Measurements from ENCODE around the gene FBXW11.
"Not testable (repeated sequence)": the region's sequence is repeated elsewhere in the genome, so short reads cannot be mapped to it uniquely, and the experiment has no call there.

FBXW11 gene

GRCh38 chr5:172046593-172046992 lies 40.2 kb upstream of the FBXW11 start:
- Histone ChIP-seq H3K9me3 (ENCODE audit: control insufficient read depth, insufficient read depth, low read depth, low read length) (no peaks in the 10 kb centered on the region), H3K27ac (ENCODE audit: low read depth, low read length) (no peak overlapping the region), H3K4me3 (ENCODE audit: low read depth, low read length) (no peak overlapping the region), H3K4me1 (ENCODE audit: control insufficient read depth, insufficient read depth, low read length) (peaks cover 13% of the 10 kb centered on the region), H3K9ac (ENCODE audit: low read length) (no peak overlapping the region), H3K27me3 (ENCODE audit: control insufficient read depth, insufficient read depth, low read length) (no peaks in the 10 kb centered on the region), H3K36me3 (ENCODE audit: control insufficient read depth, insufficient read depth, low read length) (peaks cover 10% of the 10 kb centered on the region)

DNA sequence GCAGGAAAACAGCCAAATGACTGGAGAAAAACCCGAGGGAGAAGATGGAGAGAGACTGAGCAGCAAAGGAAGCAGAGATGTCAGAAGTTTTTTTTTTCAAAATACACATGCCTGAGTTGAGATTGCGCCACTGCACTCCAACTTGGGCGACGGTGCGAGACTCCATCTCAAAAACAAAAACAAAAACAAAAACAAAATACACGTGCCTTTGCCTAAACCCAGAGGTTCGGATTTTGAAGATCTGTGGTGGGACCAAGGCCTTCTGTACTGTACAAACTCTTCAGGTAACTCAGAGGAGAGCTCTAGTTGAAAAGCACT lies 38.8 kb upstream of the FBXW11 start:
- H3K4me1 ChIP-seq (ENCODE audit: control insufficient read depth, insufficient read depth, low read length): peaks cover 13% of the 10 kb centered on the region
- peaks cover 6% of the 10 kb centered on the region for H3K36me3 ChIP-seq (ENCODE audit: control insufficient read depth, insufficient read depth, low read length)
- H3K9me3 ChIP-seq (ENCODE audit: control insufficient read depth, insufficient read depth, low read depth, low read length): no peaks in the 10 kb centered on the region
- no peaks in the 10 kb centered on the region for H3K27me3 ChIP-seq (ENCODE audit: control insufficient read depth, insufficient read depth, low read length)
- H3K9ac ChIP-seq (ENCODE audit: low read length): no peak overlapping the region
- H3K4me3 ChIP-seq (ENCODE audit: low read depth, low read length): no peak overlapping the region
- no peak overlapping the region for H3K27ac ChIP-seq (ENCODE audit: low read depth, low read length)

DNA sequence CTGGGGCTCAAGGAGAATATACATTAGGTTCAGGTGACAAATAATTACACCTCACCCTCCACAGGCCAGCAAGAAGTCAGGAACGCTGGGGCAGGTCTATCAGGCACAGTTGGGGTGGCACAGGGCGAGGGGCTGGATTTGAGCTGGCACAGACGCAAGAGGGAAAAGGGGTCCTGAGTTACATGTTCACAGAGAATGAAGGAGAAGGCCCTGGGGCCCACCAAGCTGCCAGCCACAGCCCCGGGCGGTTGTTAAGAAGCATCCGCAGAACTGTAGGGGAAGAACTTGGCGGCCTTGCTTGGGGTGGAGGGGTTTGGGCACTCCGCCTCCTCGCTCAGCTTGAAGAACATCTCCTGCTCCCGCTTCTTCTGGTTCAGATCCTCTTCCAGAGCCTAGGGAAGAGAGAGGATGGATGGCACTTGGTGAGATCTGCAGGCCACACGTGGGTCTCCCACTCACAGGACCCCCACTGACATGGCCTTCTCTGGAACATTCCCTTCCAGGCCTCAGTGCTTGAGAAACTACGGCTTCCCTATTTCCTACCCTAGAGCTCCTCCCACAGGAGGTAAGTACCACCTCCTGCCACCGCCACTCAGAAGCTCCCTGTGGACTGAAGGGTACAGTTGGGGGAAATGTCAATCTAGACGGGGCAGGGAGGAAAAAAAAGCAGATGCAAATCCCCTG lies 38.3 kb upstream of the FBXW11 start:
- Histone ChIP-seq H3K4me3 (ENCODE audit: low read depth, low read length) (no peak overlapping the region), H3K9me3 (ENCODE audit: control insufficient read depth, insufficient read depth, low read depth, low read length) (no peaks in the 10 kb centered on the region), H3K27ac (ENCODE audit: low read depth, low read length) (no peak overlapping the region), H3K36me3 (ENCODE audit: control insufficient read depth, insufficient read depth, low read length) (peaks cover 3% of the 10 kb centered on the region; the same call in 1 of the 2 replicates), H3K9ac (ENCODE audit: low read length) (no peak overlapping the region), H3K27me3 (ENCODE audit: control insufficient read depth, insufficient read depth, low read length) (no peaks in the 10 kb centered on the region), H3K4me1 (ENCODE audit: control insufficient read depth, insufficient read depth, low read length) (peaks cover 16% of the 10 kb centered on the region)

GRCh38 chr5:172043865-172044264 lies 37.4 kb upstream of the FBXW11 start:
- H3K9ac ChIP-seq (ENCODE audit: low read length): no peak overlapping the region
- no peak overlapping the region for H3K27ac ChIP-seq (ENCODE audit: low read depth, low read length)
- no peaks in the 10 kb centered on the region for H3K27me3 ChIP-seq (ENCODE audit: control insufficient read depth, insufficient read depth, low read length)
- no peak overlapping the region for H3K4me3 ChIP-seq (ENCODE audit: low read depth, low read length)
- H3K36me3 ChIP-seq (ENCODE audit: control insufficient read depth, insufficient read depth, low read length): peaks cover 3% of the 10 kb centered on the region; the same call in 1 of the 2 replicates
- H3K4me1 ChIP-seq (ENCODE audit: control insufficient read depth, insufficient read depth, low read length): peaks cover 9% of the 10 kb centered on the region
- H3K9me3 ChIP-seq (ENCODE audit: control insufficient read depth, insufficient read depth, low read depth, low read length): no peaks in the 10 kb centered on the region

DNA sequence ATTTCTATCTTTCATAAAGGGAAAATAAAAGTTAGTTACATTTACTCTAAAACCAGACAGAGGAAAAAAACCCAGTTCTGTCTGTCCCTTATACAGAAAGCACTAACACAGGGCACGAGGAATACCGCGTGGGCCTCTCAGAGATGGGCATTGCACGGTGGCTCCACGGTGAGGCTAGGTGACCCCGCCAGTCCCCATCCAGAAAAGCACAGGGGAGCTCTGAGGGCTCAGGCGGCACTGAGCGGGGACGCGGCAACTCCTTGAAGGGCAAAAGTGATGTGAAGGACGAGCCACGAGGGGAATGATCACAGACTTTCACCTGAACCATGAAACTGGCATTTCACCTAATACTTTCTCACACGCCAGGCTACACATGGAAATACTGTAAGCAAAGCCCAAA lies 35.7 kb upstream of the FBXW11 start:
- Histone ChIP-seq H3K4me3 (ENCODE audit: low read depth, low read length) (no peak overlapping the region), H3K36me3 (ENCODE audit: control insufficient read depth, insufficient read depth, low read length) (peaks cover 3% of the 10 kb centered on the region; the same call in 1 of the 2 replicates), H3K9me3 (ENCODE audit: control insufficient read depth, insufficient read depth, low read depth, low read length) (no peaks in the 10 kb centered on the region), H3K27ac (ENCODE audit: low read depth, low read length) (no peak overlapping the region), H3K9ac (ENCODE audit: low read length) (no peak overlapping the region), H3K4me1 (ENCODE audit: control insufficient read depth, insufficient read depth, low read length) (peaks cover 4% of the 10 kb centered on the region; the same call in 1 of the 2 replicates), H3K27me3 (ENCODE audit: control insufficient read depth, insufficient read depth, low read length) (no peaks in the 10 kb centered on the region)

DNA sequence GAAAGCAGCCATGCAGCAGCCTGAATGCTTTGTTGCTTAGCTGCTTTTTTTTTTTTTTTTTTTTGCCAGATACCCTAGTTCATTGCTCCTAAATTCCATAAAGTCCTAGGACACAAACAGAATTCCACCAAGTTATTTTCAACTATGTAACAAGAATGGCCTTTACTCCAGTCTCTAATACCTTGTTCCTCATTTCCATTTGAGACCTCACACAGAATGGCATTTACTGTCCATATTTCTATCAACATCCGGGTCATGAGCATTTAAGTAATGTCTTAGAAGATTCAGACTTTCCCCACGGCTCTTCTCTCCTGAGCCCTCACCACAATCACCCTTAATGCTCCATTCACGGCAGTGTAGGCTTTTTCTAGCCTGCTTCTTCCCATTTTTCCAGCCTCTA lies 31.7 kb upstream of the FBXW11 start:
- Histone ChIP-seq H3K27me3 (ENCODE audit: control insufficient read depth, insufficient read depth, low read length) (no peaks in the 10 kb centered on the region), H3K9ac (ENCODE audit: low read length) (no peak overlapping the region), H3K4me3 (ENCODE audit: low read depth, low read length) (no peak overlapping the region), H3K9me3 (ENCODE audit: control insufficient read depth, insufficient read depth, low read depth, low read length) (no peaks in the 10 kb centered on the region), H3K4me1 (ENCODE audit: control insufficient read depth, insufficient read depth, low read length) (peaks cover 7% of the 10 kb centered on the region; the same call in 1 of the 2 replicates), H3K36me3 (ENCODE audit: control insufficient read depth, insufficient read depth, low read length) (no peaks in the 10 kb centered on the region), H3K27ac (ENCODE audit: low read depth, low read length) (no peak overlapping the region)

DNA sequence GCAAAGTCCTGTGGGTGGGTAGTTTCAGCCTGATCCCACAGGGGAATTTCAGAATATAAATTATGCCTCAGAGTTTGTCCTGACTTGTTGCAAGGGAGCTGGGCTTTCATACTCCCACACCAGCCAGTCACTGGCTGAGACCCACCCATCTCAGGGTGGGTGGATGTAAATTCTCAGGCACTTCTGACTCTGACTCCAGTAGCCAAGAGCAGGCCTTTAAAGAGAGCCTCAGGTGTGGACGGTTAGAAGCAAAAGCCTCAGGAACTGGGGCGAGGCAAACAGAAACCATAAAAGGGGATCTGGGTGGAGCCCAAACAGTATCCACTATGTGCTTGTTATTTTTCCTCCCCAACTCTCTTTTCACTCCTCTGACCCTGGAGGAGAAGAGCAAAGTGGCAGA lies 28.6 kb upstream of the FBXW11 start:
- Histone ChIP-seq H3K36me3 (ENCODE audit: control insufficient read depth, insufficient read depth, low read length) (no peaks in the 10 kb centered on the region), H3K27me3 (ENCODE audit: control insufficient read depth, insufficient read depth, low read length) (no peaks in the 10 kb centered on the region), H3K27ac (ENCODE audit: low read depth, low read length) (no peak overlapping the region), H3K9me3 (ENCODE audit: control insufficient read depth, insufficient read depth, low read depth, low read length) (peaks cover 21% of the 10 kb centered on the region), H3K4me3 (ENCODE audit: low read depth, low read length) (no peak overlapping the region), H3K4me1 (ENCODE audit: control insufficient read depth, insufficient read depth, low read length) (peaks cover 7% of the 10 kb centered on the region; the same call in 1 of the 2 replicates), H3K9ac (ENCODE audit: low read length) (no peak overlapping the region)

DNA sequence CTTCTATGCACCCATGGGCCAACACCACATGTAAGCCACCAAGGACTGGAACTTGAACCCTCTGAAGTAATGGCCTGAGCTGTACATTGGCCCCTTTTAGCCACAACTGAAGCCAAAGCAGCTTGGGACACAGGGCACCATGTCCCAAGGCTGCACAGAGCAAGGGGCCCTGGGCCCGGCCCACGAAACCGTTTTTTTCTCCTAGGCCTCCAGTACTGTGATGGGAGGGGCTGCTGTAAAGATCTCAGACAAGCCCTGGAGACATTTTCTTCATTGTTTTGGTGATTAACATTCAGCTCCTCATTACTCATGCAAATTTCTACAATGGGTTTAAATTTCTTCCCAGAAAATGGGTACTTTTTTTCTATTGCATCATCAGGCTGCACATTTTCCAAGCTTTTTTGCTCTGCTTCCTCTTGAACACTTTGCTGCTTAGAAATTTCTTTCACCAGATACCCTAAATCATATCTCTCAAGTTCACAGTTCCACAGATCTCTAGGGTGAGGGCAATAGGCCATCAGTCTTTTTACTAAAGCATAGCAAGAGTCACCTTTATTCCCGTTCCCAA lies 25.5 kb upstream of the FBXW11 start:
- H3K4me1 ChIP-seq (ENCODE audit: control insufficient read depth, insufficient read depth, low read length): peaks cover 4% of the 10 kb centered on the region; the same call in 1 of the 2 replicates
- H3K9me3 ChIP-seq (ENCODE audit: control insufficient read depth, insufficient read depth, low read depth, low read length): peaks cover 21% of the 10 kb centered on the region
- no peaks in the 10 kb centered on the region for H3K27me3 ChIP-seq (ENCODE audit: control insufficient read depth, insufficient read depth, low read length)
- no peak overlapping the region for H3K4me3 ChIP-seq (ENCODE audit: low read depth, low read length)
- H3K27ac ChIP-seq (ENCODE audit: low read depth, low read length): no peak overlapping the region
- H3K9ac ChIP-seq (ENCODE audit: low read length): no peak overlapping the region
- H3K36me3 ChIP-seq (ENCODE audit: control insufficient read depth, insufficient read depth, low read length): no peaks in the 10 kb centered on the region

GRCh38 chr5:172029876-172030275 lies 23.4 kb upstream of the FBXW11 start:
- Histone ChIP-seq H3K36me3 (ENCODE audit: control insufficient read depth, insufficient read depth, low read length) (no peaks in the 10 kb centered on the region), H3K4me3 (ENCODE audit: low read depth, low read length) (no peak overlapping the region), H3K9ac (ENCODE audit: low read length) (no peak overlapping the region), H3K27me3 (ENCODE audit: control insufficient read depth, insufficient read depth, low read length) (no peaks in the 10 kb centered on the region), H3K27ac (ENCODE audit: low read depth, low read length) (no peak overlapping the region), H3K4me1 (ENCODE audit: control insufficient read depth, insufficient read depth, low read length) (peaks cover under 1% of the 10 kb centered on the region; the same call in 1 of the 2 replicates), H3K9me3 (ENCODE audit: control insufficient read depth, insufficient read depth, low read depth, low read length) (peaks cover 21% of the 10 kb centered on the region)

DNA sequence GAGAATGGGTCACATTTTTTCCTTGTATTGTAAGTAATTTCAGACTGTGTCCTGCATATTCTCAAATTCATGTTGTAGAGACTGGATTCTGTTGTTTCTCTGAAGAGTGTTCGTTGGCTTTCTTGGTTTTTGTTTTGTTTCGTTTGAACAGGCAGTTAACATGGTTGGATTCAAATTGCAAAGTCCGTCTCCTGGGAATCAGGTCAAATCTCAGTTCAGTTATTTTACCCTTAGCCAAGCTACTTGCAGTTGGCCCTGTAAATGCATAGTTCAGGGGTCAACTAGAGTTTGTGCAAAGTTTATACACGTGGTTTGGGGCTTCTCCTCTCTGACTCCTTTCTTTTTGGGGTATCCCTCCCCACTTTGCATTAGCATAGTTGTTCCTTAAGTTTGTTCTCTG lies 21.7 kb upstream of the FBXW11 start:
- Histone ChIP-seq H3K36me3 (ENCODE audit: control insufficient read depth, insufficient read depth, low read length) (no peaks in the 10 kb centered on the region), H3K4me3 (ENCODE audit: low read depth, low read length) (no peak overlapping the region), H3K27ac (ENCODE audit: low read depth, low read length) (no peak overlapping the region), H3K9ac (ENCODE audit: low read length) (no peak overlapping the region), H3K4me1 (ENCODE audit: control insufficient read depth, insufficient read depth, low read length) (no peaks in the 10 kb centered on the region), H3K27me3 (ENCODE audit: control insufficient read depth, insufficient read depth, low read length) (no peaks in the 10 kb centered on the region), H3K9me3 (ENCODE audit: control insufficient read depth, insufficient read depth, low read depth, low read length) (peaks cover 21% of the 10 kb centered on the region)

DNA sequence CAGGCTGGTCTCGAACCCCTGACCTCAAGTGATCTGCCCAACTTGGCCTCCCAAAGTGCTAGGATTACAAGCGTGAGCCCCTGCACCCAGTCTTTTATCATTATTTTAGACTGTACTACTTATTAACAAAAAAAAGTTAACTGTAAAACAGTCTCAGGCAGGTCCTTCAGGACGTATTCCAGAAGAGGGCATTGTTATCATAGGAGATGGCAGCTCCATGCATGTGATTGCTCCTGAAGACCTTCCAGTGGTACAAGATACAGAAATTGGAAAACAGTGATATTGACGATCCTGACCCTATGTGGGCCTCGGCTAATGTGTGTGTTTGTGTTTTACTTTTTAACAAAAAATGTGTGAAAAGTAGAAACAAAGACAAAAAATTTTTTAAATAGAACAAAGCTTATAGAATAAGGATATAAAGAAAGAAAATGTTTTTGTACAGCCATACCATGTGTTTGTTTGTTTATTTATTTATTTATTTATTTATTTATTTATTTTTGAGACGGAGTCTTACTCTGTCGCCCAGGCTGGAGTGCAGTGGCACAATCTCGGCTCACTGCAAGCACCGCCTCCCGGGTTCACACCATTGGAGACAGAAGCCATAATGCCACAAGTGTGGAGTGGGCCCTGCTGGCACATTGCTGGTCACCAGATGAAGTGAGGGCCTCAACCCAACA lies 13.8 kb upstream of the FBXW11 start:
- not testable (repeated sequence) for H3K27ac ChIP-seq (ENCODE audit: low read depth, low read length); H3K36me3 ChIP-seq (ENCODE audit: control insufficient read depth, insufficient read depth, low read length); H3K9ac ChIP-seq (ENCODE audit: low read length); H3K9me3 ChIP-seq (ENCODE audit: control insufficient read depth, insufficient read depth, low read depth, low read length); H3K4me3 ChIP-seq (ENCODE audit: low read depth, low read length); H3K4me1 ChIP-seq (ENCODE audit: control insufficient read depth, insufficient read depth, low read length); H3K27me3 ChIP-seq (ENCODE audit: control insufficient read depth, insufficient read depth, low read length)
